ENCODE results near the gene RAB3B.

Gene RAB3B

DNA sequence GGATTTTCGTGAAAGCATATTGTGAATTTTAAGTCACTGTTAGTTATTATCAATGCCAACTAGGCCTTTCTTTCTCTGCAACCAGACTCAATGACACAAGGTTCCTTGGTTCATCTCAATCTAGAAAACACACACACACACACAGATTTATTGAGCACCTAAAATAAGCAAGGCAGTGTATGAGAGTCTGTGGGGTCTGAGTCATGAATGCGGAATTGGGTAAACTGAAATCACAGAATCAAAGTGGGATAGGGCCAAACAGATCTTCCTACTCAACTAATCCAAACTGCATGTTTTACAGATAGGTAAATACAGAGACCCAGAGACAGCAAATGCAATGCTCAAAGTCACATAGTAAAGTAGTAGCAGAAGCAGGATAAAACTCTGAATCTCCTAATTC lies 63.5 kb downstream of the RAB3B start:
- no peaks in the 10 kb centered on the region for H3K9me3 Mint-ChIP-seq (ENCODE audit: low read depth)
- no peaks in the 10 kb centered on the region for H3K4me1 Mint-ChIP-seq (ENCODE audit: low read depth)
- H3K36me3 Mint-ChIP-seq, result no peaks in the 10 kb centered on the region
- no peak overlapping the region for H3K27ac Mint-ChIP-seq
- no peak overlapping the region for H3K4me3 Mint-ChIP-seq
- H3K27me3 Mint-ChIP-seq, result peaks cover 5% of the 10 kb centered on the region

DNA sequence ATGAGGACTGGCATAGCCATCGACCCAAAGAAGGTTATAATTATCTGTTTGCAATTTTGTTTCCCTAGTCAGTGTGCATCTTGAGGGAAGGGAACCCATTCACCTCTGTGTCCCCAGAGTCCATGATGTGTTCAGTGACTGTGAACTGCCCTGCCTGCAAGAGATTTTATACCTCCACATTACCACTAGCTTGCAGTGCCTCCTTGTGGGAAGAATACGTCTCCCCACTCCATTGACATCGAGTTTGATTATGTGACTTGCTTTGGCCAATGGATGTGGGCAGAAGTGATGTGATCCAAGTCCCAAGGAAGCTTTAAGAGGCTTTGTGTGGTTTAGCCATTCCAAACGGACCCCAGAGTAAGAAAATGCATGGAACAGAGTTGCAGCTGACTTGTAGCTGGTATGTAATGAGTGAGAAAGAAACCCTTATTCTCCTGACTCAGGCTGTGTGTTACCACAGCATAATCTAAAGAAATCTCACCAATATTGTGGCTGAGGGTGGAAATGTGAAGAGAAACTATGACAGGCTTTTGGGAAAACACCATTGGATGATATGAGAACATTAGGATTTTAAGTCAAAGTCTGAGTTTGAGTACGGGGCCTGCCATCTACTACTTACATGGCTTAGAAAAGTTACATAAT lies 64.2 kb downstream of the RAB3B start:
- Mint-ChIP-seq H3K27me3 (peaks cover 5% of the 10 kb centered on the region), H3K27ac (no peak overlapping the region), H3K4me1 (ENCODE audit: low read depth) (no peaks in the 10 kb centered on the region), H3K4me3 (no peak overlapping the region), H3K9me3 (ENCODE audit: low read depth) (no peaks in the 10 kb centered on the region), H3K36me3 (no peaks in the 10 kb centered on the region)

DNA sequence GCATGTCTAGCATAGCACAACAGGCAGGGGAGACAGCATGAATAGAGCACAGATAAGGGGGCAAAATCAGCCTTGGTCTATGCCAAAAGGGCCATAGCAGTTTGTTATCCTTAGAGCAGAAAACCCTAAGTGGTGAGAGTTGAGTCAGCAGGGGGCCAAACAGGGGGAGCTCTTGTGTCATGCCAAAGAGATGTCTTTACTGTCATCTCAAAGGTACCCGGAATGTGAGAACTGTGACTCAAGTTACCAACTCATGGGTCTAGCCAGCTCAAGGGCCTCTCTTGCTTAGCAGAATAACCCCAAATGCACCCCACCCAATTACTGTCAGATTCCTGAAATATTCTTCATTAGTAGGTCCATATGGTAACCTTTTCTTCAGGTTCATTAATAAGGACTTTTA lies 66.0 kb downstream of the RAB3B start:
- Mint-ChIP-seq H3K4me3 (no peak overlapping the region), H3K27me3 (peaks cover 4% of the 10 kb centered on the region), H3K9me3 (ENCODE audit: low read depth) (no peaks in the 10 kb centered on the region), H3K36me3 (no peaks in the 10 kb centered on the region), H3K4me1 (ENCODE audit: low read depth) (no peaks in the 10 kb centered on the region), H3K27ac (no peak overlapping the region)

- peaks cover 5% of the 10 kb centered on the region for H3K27me3 Mint-ChIP-seq
- H3K4me1 Mint-ChIP-seq (ENCODE audit: low read depth), result no peaks in the 10 kb centered on the region
- no peak overlapping the region for H3K27ac Mint-ChIP-seq
- no peaks in the 10 kb centered on the region for H3K36me3 Mint-ChIP-seq
- H3K9me3 Mint-ChIP-seq (ENCODE audit: low read depth), result no peaks in the 10 kb centered on the region
- no peak overlapping the region for H3K4me3 Mint-ChIP-seq
Measured at GRCh38 chr1:51922040-51922439, 68.5 kb downstream of the RAB3B start.

GRCh38 chr1:51920130-51920529 lies 70.4 kb downstream of the RAB3B start:
- Mint-ChIP-seq H3K4me3 (no peak overlapping the region), H3K9me3 (ENCODE audit: low read depth) (no peaks in the 10 kb centered on the region), H3K4me1 (ENCODE audit: low read depth) (no peaks in the 10 kb centered on the region), H3K27ac (no peak overlapping the region), H3K36me3 (no peaks in the 10 kb centered on the region), H3K27me3 (peaks cover 5% of the 10 kb centered on the region)

GRCh38 chr1:51919684-51920083 lies 70.8 kb downstream of the RAB3B start:
- H3K36me3 Mint-ChIP-seq, result no peaks in the 10 kb centered on the region
- H3K27me3 Mint-ChIP-seq, result peaks cover 5% of the 10 kb centered on the region
- H3K4me1 Mint-ChIP-seq (ENCODE audit: low read depth), result no peaks in the 10 kb centered on the region
- no peak overlapping the region for H3K27ac Mint-ChIP-seq
- no peaks in the 10 kb centered on the region for H3K9me3 Mint-ChIP-seq (ENCODE audit: low read depth)
- no peak overlapping the region for H3K4me3 Mint-ChIP-seq

DNA sequence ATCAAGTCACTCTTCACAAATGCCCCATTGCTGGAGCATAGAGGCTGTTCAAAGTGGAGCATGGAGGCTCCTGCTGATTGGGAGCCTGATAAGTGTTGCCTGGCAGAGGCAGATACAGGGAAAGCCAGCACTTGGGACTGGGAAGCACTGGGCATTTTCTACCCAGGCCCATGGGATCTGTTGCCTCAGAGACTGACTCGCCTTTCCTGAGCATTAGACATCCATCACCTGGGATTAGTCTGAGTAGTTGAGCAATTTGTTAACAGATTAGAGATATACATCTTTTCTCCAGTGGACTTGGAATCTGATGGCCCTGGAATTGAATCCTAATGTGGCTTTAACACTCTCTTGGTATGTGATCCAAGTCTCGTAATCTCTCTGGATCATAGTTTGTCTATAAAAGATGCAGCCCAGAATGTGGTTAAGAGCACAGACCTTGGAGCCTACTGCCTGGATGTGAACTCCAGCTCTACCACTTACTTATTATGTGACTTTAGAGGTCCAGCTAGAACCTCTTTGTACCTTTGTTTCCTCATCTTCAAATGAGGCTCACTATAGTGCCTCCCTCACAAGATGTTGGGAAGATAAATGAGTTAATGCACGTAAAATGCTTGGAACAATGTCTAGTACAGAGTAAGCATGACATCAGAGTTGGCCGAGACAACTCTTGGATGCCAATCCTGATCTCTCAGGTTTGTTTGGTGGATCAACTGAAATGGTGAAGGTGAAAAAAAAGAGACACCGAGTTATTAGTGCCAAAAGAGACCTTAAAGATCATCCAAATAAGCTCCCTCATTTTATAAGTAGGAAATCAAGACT lies 73.7 kb downstream of the RAB3B start:
- H3K27me3 Mint-ChIP-seq, result peaks cover 3% of the 10 kb centered on the region

DNA sequence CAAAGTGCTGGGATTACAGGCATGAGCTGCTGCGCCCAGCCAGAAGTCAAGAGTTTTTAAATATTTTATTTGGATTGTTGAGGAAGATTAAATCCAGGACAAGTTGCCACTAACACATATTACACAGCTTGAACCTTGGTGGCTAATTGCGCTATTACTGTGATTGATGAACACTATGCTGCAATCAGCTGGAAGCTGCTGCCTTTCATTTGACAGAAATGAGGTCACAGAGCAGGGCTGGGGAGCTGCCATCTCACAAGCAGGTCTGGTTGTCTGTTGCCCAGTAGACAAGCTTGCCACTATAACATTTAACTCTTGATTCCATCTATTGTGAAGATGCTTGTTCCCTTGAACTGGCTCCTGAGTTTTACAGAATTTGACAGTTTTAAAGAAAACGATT lies 74.5 kb downstream of the RAB3B start:
- Mint-ChIP-seq H3K27me3 (peaks cover 3% of the 10 kb centered on the region), H3K36me3 (no peaks in the 10 kb centered on the region), H3K9me3 (ENCODE audit: low read depth) (no peaks in the 10 kb centered on the region), H3K4me1 (ENCODE audit: low read depth) (no peaks in the 10 kb centered on the region), H3K4me3 (no peak overlapping the region), H3K27ac (no peak overlapping the region)

More for the DNA sequence above, 73.7 kb downstream of the RAB3B start:
- Mint-ChIP-seq H3K9me3 (ENCODE audit: low read depth) (no peaks in the 10 kb centered on the region), H3K4me3 (no peak overlapping the region), H3K4me1 (ENCODE audit: low read depth) (no peaks in the 10 kb centered on the region), H3K36me3 (no peaks in the 10 kb centered on the region), H3K27ac (no peak overlapping the region)

DNA sequence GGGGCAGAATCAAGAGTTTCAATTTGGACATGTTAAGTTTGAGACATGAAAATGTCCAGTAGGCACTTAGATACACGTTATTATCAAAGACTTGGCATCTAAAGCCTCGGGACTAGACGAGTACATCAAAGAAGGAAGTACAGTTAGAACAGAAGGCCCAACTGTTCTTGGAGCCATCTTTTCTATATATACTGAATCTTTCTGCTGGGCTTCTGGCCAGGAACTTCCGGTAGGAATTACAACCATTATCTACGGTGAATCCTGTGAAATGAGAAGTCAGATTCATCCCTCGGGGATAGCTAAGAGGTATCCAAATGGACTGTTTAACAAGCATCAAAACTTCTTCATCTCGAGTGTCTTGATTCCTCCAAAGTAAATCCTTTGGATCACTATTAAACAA lies 77.6 kb downstream of the RAB3B start:
- H3K27ac Mint-ChIP-seq, result no peak overlapping the region
- H3K36me3 Mint-ChIP-seq, result no peaks in the 10 kb centered on the region
- no peak overlapping the region for H3K4me3 Mint-ChIP-seq
- H3K4me1 Mint-ChIP-seq (ENCODE audit: low read depth), result no peaks in the 10 kb centered on the region
- no peaks in the 10 kb centered on the region for H3K27me3 Mint-ChIP-seq
- H3K9me3 Mint-ChIP-seq (ENCODE audit: low read depth), result no peaks in the 10 kb centered on the region

- Mint-ChIP-seq H3K36me3 (no peaks in the 10 kb centered on the region), H3K27me3 (no peaks in the 10 kb centered on the region), H3K4me3 (no peak overlapping the region), H3K9me3 (ENCODE audit: low read depth) (no peaks in the 10 kb centered on the region), H3K4me1 (ENCODE audit: low read depth) (peaks cover 4% of the 10 kb centered on the region), H3K27ac (no peak overlapping the region)
Measured at GRCh38 chr1:51910221-51911000, 80.1 kb downstream of the RAB3B start.

DNA sequence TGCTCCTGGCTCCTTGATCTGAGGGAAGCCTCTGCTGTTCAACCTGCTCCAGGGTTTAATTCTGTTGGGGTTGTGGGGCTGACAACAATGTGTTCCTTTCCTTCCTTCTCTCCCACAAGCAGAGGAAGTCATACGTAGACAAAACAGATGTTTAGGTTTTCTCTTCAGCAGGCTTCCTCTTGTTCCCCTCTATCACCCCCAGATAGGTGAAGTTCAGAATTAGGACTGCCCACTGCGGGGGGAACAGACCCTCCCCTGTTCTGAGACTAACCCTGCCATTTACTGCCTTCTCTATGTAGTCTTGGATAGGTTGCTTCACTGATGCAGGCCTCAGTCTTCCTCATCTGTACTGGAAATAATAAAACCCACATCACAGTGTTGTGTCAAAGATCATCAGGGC lies 82.0 kb downstream of the RAB3B start:
- peaks cover 4% of the 10 kb centered on the region for H3K4me1 Mint-ChIP-seq (ENCODE audit: low read depth)
- no peaks in the 10 kb centered on the region for H3K36me3 Mint-ChIP-seq
- H3K27ac Mint-ChIP-seq, result no peak overlapping the region
- H3K9me3 Mint-ChIP-seq (ENCODE audit: low read depth), result no peaks in the 10 kb centered on the region
- H3K4me3 Mint-ChIP-seq, result no peak overlapping the region
- H3K27me3 Mint-ChIP-seq, result no peaks in the 10 kb centered on the region

- Mint-ChIP-seq H3K36me3 (no peaks in the 10 kb centered on the region), H3K27ac (no peak overlapping the region), H3K27me3 (no peaks in the 10 kb centered on the region), H3K4me1 (ENCODE audit: low read depth) (peaks cover 4% of the 10 kb centered on the region), H3K4me3 (no peak overlapping the region), H3K9me3 (ENCODE audit: low read depth) (no peaks in the 10 kb centered on the region)
Measured at GRCh38 chr1:51907079-51907702, 83.3 kb downstream of the RAB3B start.

- no peak overlapping the region for H3K4me3 Mint-ChIP-seq
- no peaks in the 10 kb centered on the region for H3K27me3 Mint-ChIP-seq
- H3K4me1 Mint-ChIP-seq (ENCODE audit: low read depth), result peaks cover 4% of the 10 kb centered on the region
- H3K36me3 Mint-ChIP-seq, result no peaks in the 10 kb centered on the region
- H3K9me3 Mint-ChIP-seq (ENCODE audit: low read depth), result no peaks in the 10 kb centered on the region
- peak overlapping the region; percentile 75 for H3K27ac Mint-ChIP-seq
Measured at GRCh38 chr1:51906306-51907078, 84.0 kb downstream of the RAB3B start.

DNA sequence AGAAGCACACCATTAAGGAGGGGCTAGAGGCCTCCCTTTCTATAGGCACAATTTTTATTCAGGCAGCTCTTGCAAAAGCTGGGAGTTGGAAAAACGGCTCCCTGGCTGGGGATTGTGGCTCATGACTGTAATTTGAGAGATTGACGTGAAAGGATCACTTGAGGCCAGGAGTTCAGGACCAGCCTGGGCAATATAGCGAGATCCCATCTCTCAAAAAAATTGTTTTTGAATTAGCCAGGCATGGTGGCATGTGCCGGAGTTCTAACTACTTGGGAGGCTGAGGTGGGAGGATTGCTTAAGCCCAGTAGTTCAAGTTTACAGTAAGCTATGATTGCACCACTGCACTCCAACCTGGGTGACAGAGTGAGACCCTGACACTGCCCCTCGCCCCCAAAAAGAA lies 88.0 kb downstream of the RAB3B start:
- H3K4me1 Mint-ChIP-seq (ENCODE audit: low read depth), result peaks cover 4% of the 10 kb centered on the region
- H3K36me3 Mint-ChIP-seq, result no peaks in the 10 kb centered on the region
- H3K9me3 Mint-ChIP-seq (ENCODE audit: low read depth), result no peaks in the 10 kb centered on the region
- H3K27ac Mint-ChIP-seq, result no peak overlapping the region
- peaks cover 11% of the 10 kb centered on the region for H3K27me3 Mint-ChIP-seq
- no peak overlapping the region for H3K4me3 Mint-ChIP-seq
